NOMO-1 treated with dmso at 0.1 percent for 144 hours (cell line): ENCODE measurements around the gene IDH3B.

ENCODE experiments used
- DNase-seq: peaks from one replicate; lab custom pipeline; 2025; ENCODE audit not compliant: unreplicated experiment; lab: John Stamatoyannopoulos, UW

The IDH3B gene

DNA sequence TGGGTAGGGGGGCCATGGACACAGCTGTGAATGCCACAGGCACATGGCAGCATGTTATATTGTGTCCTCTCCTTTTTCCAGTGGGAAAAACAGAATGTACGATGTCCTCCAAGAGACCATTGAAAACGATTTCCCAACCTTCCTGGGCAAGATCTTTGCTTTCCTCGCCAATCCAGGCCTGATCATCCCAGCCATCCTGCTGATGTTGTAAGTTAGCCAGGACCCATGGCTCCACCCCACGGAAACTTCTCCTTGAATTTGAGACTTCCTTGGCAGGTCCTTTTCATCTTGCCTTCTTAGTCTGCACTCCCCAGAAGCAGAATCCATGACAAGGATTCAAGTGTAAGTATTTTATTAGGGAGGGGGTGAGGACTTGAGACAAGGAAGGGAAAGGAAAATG lies 39.8 kb downstream of the IDH3B start:
- DNase-seq = no peak

GRCh38 chr20:2619961-2620595 lies 43.9 kb downstream of the IDH3B start:
- DNase-seq = no peak

GRCh38 chr20:2619337-2619736 lies 44.7 kb downstream of the IDH3B start:
- no peak for DNase-seq

- no peak for DNase-seq
Observed at GRCh38 chr20:2618815-2619214, 45.2 kb downstream of the IDH3B start.

- DNase-seq = no peak
Observed at GRCh38 chr20:2617099-2617714, 46.8 kb downstream of the IDH3B start.

GRCh38 chr20:2616634-2617033 lies 47.4 kb downstream of the IDH3B start:
- DNase-seq = no peak

DNA sequence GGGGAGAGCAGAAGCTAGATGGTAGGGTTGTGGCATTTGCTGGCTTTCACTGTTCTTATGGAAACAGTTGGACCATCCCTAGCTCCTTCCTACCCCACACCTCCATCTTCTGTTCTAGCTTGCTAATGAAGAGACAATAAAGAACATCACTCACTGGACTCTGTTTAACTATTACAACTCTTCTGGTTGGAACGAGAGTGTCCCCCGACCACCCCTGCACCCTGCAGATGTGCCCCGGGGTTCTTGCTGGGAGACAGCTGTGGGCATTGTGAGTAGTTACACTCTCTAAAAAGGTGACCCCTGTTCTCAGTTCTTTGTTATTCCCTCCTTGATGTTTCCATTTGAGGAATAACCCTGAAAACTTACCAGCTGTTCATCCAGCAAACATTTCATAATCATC lies 51.9 kb downstream of the IDH3B start:
- no peak for DNase-seq

DNA sequence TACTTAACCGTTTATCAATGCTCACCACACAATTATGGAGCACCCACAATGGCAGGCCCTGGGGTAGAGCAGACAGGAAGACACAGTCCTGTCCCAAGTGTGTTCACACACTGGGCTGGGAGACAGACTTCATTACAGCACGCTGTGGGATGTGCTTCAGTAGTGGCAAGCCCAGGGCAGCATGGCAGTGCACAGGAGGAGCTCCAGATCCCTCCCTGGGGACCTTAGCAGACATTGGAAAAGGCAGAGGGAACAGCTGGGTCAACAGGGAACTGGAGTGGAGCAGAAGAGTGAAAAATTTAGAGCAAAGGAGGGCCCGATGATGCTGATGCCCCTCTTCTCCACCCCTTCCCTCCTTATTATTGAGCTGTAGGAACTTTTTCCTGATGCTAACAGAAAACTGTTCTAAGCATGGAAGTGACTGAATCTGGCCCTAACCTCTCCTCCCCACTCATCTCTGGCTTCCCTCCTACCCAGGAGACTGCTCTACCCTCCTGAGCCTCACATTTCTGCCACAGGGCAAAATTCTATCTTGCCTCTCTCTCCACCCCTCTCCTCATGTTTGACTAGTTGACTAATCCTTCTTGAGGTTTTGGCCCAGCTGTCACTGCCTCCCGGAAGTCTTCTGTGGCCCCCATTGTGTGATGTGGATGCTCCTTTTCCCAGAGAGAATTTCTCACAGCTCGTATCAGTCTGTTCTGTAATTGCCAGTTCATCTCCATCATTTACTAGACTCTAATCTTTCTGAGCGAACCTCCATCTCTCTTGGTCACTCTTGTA lies 52.9 kb downstream of the IDH3B start:
- no peak for DNase-seq

DNA sequence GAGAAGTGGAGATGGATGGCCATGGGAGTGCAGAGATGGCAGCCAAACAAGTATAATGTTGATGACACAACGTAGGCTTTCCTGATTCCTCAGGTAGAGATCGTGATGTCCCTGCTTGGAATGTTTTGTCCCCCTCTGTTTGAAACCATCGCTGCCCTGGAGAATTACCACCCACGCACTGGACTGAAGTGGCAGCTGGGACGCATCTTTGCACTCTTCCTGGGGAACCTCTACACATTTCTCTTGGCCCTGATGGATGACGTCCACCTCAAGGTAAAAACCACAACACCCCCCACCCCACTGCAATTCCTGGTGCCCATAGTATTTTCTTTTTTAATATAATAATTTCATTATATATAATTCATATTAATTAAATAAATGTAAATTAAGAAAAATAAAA lies 53.7 kb downstream of the IDH3B start:
- DNase-seq = no peak
